ENCODE measurements around the gene RNF214. TPM values are rescaled to one million over a fixed set of nuclear protein-coding genes. Genes with fewer than 3 reads are reported as not detected.
"Not testable (repeated sequence)": the region's sequence is repeated elsewhere in the genome, so short reads cannot be mapped to it uniquely, and the experiment has no call there.

The RNF214 gene
- total RNA-seq, 2 experiments from 2014 or later: 16.6 to 17.3 TPM

DNA sequence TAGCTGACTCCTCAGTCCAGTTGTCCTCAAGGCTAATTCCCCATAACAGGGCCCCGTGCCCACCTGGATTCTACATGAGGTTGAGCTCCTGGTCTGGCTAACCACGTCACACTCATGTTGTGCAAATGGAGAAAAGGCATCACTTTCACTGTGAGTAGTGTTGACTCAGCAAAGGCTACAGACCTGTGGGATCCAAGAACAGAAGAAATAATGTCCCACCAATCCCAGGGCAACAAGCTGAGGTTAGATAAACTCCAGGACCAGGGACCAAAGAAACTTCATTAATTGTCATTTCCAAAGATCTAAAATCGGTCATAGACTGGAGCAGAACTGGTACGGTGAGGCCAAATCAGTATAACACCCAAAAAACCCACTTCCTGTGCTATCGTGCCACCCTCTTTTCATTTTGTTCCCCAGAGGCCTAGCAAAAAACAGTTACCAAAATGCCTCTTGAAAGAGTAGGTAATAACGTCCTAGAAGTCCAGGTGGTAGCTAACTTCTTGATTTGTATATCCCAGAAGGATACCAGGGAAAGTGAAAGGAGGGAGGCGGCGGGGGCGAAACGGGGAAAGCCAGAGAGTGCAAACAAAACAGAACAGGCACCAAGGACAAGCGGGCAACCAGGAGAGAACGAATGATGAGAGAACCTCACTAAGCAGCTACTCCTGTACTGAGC is 2.0 kb upstream of the RNF214 start:
- Mint-ChIP-seq H3K27me3 (no peaks in the 10 kb centered on the region), H3K9me3 (no peaks in the 10 kb centered on the region), H3K36me3 (peaks cover 37% of the 10 kb centered on the region), H3K27ac (peak overlapping the region; percentile 99), H3K4me3 (peak overlapping the region; percentile 99), H3K4me1 (peaks cover 47% of the 10 kb centered on the region)
- peak; percentile 64 for DNase-seq

DNA sequence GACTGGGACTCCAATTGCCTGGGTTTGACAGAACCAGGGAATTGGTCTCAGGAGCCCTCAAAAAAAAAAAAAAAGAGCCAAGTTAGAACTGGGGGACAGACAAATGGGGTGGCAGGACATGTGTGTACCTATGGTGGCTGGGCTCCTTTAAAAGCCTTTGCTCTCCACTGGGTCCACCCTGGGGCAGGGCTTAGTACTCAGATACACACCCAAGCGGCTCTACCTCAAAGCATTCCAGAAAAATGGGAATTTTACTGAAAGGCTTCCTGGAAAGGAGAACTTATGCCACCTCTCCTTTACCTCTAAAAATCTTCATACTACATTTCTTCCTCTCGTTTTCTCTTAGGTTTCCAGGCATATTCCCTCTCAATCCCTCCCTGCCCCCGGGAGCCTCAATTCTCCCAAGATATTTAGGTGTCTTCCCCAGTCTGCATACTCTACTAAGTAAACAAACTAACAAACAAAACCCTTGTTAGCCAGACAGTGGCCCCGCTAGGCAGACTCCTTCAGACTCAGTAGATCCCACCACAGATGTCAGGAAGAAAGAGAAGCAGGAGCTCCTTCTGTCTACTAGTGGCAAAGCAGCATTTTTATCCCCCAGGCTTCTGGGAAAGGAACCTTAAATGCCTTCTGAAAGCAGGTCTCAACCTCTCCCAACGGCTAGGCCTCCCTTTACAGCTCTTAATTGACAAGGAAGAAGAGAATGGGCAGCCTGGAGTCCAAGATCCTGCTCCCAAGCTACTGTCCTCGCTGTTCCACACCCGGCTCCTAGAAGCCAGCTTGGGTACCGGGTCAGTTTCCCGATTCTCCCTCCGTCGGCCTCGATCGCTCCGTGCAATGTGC is 1.3 kb upstream of the RNF214 start:
- Mint-ChIP-seq H3K27me3 (no peaks in the 10 kb centered on the region), H3K9me3 (no peaks in the 10 kb centered on the region), H3K27ac (peak overlapping the region; percentile 99), H3K4me1 (peaks cover 47% of the 10 kb centered on the region), H3K4me3 (peak overlapping the region; percentile 99), H3K36me3 (peaks cover 39% of the 10 kb centered on the region)
- DNase-seq: no peak

DNA sequence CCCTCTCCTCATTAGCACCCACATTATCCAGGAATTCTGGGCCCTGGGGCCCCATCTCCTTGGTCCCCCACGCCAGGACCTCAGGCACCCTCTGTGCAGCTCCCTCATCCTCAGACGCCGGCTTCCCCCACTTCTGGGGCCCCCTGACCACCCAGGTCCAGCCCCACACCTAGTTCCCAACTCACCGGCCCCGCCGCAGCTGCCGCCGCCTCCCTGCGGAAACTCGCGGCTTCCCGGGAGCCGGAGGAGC is 704 bp upstream of the RNF214 start, which contains the start of gene PCSK7:
PCSK7 (minus strand) TSS at position 232 of the 250 bp plus-strand sequence. CDS start 2,229 bp downstream, outside the sequence.
- H3K27ac Mint-ChIP-seq: peak within 1 kb of the TSS; percentile 99
- no peaks in the 10 kb centered on the region for H3K27me3 Mint-ChIP-seq
- peaks cover 34% of the 10 kb centered on the region for H3K36me3 Mint-ChIP-seq
- no peaks in the 10 kb centered on the region for H3K9me3 Mint-ChIP-seq
- H3K4me1 Mint-ChIP-seq: peaks cover 43% of the 10 kb centered on the region
- peak within 1 kb of the TSS; percentile 99 for H3K4me3 Mint-ChIP-seq
- DNase-seq: no peak

DNA sequence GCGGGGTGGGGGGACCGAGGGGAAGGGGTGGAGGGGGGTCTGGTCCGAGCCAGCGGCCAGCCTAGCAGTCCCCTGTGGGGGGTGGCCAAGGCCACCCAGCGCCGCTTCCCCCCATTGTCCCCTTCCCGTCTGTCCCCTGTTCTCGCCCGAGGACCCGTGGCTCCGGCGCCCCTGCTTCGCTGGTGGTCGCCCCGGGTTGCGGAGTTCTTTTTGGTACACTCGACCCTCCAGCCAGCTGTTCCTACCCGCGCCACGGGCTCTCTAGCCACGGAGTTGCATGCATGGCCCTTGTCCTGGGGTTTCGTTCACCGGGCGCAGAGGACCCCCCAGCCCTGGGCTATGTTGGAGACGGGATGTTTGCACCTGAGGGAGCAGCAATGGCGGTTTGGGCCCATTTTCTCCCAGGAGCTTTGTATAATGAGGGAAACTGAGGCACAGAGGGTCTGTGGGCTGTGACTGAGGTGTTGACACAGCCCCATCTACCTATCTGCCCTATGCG is 489 bp downstream of the RNF214 start:
- Mint-ChIP-seq H3K4me3 (peak overlapping the region; percentile 88), H3K27ac (peak overlapping the region; percentile 74), H3K9me3 (no peaks in the 10 kb centered on the region), H3K4me1 (peaks cover 38% of the 10 kb centered on the region), H3K27me3 (no peaks in the 10 kb centered on the region), H3K36me3 (peaks cover 30% of the 10 kb centered on the region)
- DNase-seq: no peak

DNA sequence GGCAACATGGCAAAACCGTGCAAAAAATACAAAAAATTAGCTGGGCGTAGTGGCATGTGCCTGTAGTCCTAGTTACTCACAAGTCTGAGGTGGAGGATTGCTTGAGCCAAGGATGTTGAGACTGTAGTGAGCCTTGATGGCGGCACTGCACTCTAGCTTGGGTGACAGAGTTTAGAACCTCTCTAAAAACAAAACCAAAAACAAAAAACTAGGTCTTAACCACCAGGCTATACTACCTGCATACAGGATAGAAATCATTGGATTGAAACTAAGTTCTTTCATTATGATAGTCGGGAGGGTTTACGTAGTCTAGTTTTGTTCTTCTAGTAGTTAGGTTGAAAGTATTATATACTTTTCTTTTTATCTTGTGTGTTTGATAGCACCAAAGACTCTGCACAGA is 5.8 kb downstream of the RNF214 start:
- no peak for DNase-seq
- H3K27ac Mint-ChIP-seq: no peak overlapping the region
- H3K27me3 Mint-ChIP-seq: no peaks in the 10 kb centered on the region
- no peaks in the 10 kb centered on the region for H3K9me3 Mint-ChIP-seq
- no peak overlapping the region for H3K4me3 Mint-ChIP-seq
- peaks cover 12% of the 10 kb centered on the region for H3K4me1 Mint-ChIP-seq
- H3K36me3 Mint-ChIP-seq: peaks cover 10% of the 10 kb centered on the region

DNA sequence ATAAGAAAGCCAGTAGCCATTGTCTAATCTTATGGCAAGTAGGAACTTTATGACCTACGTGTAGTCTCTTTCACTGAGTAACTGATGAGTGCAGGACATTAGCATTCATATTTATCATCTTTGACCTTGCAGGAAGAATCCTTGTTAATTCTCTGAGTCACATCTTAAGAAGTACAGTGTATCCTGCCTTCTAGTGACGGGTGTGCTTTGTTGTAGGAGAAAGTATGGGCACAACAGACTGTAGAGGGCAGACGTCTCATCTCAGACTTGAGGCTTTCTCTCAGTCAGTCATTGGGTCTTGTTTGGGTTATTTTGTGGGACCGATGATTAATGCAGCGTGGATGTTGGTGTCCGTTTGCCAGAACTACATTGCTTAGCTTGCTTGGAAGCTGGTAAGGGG is 6.8 kb downstream of the RNF214 start:
- Mint-ChIP-seq H3K36me3 (peaks cover 13% of the 10 kb centered on the region), H3K4me3 (no peak overlapping the region), H3K4me1 (peaks cover 2% of the 10 kb centered on the region), H3K27me3 (no peaks in the 10 kb centered on the region), H3K9me3 (no peaks in the 10 kb centered on the region), H3K27ac (no peak overlapping the region)
- no peak for DNase-seq

DNA sequence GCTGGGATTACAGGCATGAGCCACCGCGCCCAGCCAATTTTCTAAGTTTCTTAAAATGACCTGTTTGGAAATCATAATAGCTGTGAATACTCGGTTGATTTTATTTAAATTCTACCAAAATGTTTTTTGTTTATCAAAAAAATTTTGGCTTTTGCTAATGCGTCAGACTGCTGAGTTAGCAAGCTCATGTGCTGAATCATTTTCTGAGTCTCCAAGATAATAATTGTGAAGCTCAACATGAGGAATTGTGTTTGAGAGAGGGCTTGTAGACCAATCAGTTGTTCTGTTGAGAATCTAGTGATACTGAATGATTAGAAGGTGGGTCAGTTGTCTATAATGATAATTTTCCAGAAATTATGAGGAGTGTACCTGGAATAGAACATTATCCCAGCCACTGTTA is 15.9 kb downstream of the RNF214 start:
- no peaks in the 10 kb centered on the region for H3K27me3 Mint-ChIP-seq
- H3K9me3 Mint-ChIP-seq: no peaks in the 10 kb centered on the region
- H3K4me1 Mint-ChIP-seq: no peaks in the 10 kb centered on the region
- no peak overlapping the region for H3K27ac Mint-ChIP-seq
- DNase-seq: no peak
- H3K4me3 Mint-ChIP-seq: no peak overlapping the region
- peaks cover 19% of the 10 kb centered on the region for H3K36me3 Mint-ChIP-seq

DNA sequence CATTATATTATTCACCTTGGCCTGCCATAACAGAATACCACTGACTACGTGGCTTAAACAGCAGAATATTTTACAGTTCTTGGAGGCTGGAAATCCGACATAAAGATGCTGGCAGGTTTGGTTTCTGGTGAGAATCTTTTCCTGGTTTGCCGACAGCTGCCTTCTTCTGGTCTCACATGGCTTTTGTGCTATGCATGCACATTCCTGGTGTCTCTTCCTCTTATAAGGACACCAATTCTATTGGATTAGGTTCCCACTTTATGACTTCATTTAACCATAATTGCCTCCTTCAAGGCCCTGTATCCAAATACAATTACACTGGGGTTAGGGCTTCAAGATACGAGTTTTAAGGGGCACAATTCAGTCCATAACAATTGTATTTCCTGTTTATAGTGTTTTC is 17.1 kb downstream of the RNF214 start:
- Mint-ChIP-seq H3K27ac (no peak overlapping the region), H3K4me1 (no peaks in the 10 kb centered on the region), H3K9me3 (no peaks in the 10 kb centered on the region), H3K4me3 (no peak overlapping the region), H3K36me3 (peaks cover 16% of the 10 kb centered on the region), H3K27me3 (no peaks in the 10 kb centered on the region)
- no peak for DNase-seq

DNA sequence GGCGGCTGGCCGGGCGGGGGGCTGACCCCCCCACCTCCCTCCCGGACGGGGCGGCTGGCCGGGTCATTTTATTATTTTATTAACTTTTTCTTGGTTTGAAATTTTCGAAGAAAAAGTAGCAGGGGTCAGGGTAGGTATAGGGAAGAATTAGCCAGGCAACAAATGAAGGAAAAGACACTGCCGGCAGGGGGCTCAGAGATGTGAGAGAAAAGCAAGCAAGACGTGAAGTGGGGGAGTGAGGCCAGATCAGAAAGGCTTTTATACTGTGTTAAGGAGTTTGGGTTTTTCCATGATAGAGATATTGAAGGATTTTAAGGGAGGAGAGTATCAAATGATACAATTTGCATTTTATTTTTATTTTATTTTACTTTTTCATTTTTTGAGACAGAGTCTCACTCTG is 19.0 kb downstream of the RNF214 start:
- DNase-seq: no peak
- no peak overlapping the region for H3K4me3 Mint-ChIP-seq
- H3K27ac Mint-ChIP-seq: no peak overlapping the region
- H3K4me1 Mint-ChIP-seq: no peaks in the 10 kb centered on the region
- peaks cover 16% of the 10 kb centered on the region for H3K36me3 Mint-ChIP-seq
- H3K9me3 Mint-ChIP-seq: no peaks in the 10 kb centered on the region
- no peaks in the 10 kb centered on the region for H3K27me3 Mint-ChIP-seq

DNA sequence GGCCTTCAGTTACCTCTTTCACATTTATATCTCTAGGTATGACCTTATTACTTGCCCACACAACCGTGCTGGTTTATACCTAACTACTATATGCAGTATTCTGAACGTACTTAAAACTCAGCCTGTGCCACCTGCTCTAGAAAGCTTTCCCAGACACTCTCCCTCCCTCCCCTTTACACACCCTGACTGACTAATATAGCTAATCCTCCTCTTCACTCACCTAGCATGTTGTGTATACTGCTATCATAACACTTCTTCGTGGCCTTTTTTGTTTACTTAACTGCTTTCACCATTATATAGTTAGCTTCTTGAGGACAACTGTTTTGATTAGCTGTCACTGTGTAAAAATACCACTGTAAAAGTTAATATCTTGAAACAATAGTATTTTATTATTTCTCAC is 23.5 kb downstream of the RNF214 start:
- Mint-ChIP-seq H3K9me3 (no peaks in the 10 kb centered on the region), H3K4me1 (peaks cover 2% of the 10 kb centered on the region), H3K4me3 (no peak overlapping the region), H3K27ac (no peak overlapping the region), H3K27me3 (no peaks in the 10 kb centered on the region), H3K36me3 (peaks cover 4% of the 10 kb centered on the region)
- DNase-seq: no peak

DNA sequence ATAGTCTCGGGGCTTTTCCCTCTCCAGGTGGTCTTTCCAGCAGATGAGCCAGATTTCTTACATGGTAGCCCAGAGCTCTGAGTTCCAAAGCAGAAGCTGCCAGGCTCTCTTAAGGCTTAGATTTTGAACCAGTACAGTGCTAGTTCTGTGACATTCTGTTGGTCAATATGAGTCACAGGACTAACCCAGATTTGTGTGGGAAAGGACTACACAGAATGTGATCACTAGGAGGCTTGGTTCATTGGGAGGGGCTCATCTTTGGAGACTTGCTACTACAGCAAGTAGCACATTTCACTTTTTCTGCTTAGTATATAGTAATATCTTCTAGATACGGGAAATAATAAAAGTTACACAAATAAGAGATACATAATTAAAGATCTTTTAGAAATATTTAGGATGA is 24.1 kb downstream of the RNF214 start:
- peaks cover 2% of the 10 kb centered on the region for H3K4me1 Mint-ChIP-seq
- H3K36me3 Mint-ChIP-seq: peaks cover 3% of the 10 kb centered on the region
- H3K9me3 Mint-ChIP-seq: no peaks in the 10 kb centered on the region
- H3K27me3 Mint-ChIP-seq: no peaks in the 10 kb centered on the region
- H3K27ac Mint-ChIP-seq: no peak overlapping the region
- DNase-seq: no peak
- no peak overlapping the region for H3K4me3 Mint-ChIP-seq

DNA sequence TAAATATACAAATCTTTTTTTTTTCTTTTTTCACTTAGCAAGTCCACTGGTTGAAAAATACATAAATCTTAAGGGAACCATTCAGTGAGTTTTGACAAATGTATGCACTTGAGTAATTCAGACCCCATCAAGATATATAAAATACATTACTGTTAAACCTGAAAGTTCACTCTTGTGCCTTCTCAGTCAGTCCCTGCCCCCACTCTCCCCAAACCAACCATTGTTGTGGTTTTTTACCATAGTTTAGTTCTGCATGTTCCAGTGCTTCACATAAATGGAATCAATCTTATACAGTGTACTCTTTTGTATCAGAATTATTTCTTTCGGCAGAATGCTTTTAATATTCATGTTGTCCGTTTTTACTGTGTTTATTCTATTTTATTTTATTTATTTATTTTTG is 26.1 kb downstream of the RNF214 start:
- no peak overlapping the region for H3K27ac Mint-ChIP-seq
- DNase-seq: no peak
- H3K27me3 Mint-ChIP-seq: no peaks in the 10 kb centered on the region
- no peak overlapping the region for H3K4me3 Mint-ChIP-seq
- no peaks in the 10 kb centered on the region for H3K9me3 Mint-ChIP-seq
- peaks cover 2% of the 10 kb centered on the region for H3K4me1 Mint-ChIP-seq
- H3K36me3 Mint-ChIP-seq: peaks cover 3% of the 10 kb centered on the region

DNA sequence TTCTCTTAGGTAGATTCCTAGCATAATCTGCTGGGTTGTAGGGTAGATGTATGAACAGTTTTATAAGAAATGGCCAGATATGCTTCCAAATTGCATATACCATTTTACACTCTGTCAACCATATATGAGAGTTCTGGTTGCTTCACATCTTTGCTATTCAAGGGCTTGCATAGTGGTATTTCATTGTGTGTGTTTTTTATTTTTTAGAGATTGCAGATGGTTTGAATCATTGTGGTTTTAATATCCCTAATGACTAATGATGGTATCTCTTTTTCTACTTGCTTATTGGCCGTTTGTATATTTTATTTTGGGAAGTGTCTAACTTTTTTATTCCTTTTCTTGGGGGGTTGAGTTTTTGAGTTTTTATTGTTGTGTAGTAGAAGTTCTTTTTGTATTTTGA is 26.9 kb downstream of the RNF214 start:
- H3K27ac Mint-ChIP-seq: no peak overlapping the region

DNA sequence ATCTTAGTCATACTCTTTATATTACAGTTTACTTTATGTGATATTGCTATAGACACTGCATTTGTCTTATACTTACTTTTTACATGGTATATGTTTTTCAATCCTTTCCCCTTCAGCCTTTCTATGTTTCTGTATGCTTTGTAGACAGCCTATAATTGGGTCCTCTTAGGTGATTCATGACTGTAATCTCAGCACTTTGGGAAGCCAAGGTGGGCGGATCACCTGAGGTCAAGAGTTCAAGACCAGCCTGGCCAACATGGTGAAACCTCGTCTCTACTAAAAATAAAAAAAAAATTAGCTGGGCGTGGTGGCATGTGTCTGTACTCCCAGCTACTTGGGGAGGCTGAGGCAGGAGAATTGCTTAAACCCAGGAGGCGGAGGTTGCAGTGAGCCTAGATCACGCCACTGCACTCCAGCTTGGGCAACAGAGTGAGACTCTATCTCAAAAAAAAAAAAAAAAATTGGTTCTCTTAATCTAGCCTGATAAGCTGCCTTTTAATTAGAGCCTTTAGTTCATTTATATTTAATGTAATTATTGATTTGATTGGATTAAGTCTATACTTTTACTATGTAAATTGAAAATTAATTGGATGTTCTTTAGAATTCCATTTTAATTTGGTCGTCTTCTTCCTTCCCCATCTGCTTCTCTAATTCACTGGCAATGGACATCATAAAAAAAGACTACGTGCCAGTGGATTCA is 32.3 kb downstream of the RNF214 start:
- not testable (repeated sequence) for H3K4me1 Mint-ChIP-seq, H3K9me3 Mint-ChIP-seq

More for the DNA sequence above, 26.9 kb downstream of the RNF214 start:
- Mint-ChIP-seq H3K9me3 (no peaks in the 10 kb centered on the region), H3K4me1 (peaks cover 2% of the 10 kb centered on the region), H3K36me3 (peaks cover 3% of the 10 kb centered on the region), H3K4me3 (no peak overlapping the region), H3K27me3 (no peaks in the 10 kb centered on the region)
- no peak for DNase-seq

DNA sequence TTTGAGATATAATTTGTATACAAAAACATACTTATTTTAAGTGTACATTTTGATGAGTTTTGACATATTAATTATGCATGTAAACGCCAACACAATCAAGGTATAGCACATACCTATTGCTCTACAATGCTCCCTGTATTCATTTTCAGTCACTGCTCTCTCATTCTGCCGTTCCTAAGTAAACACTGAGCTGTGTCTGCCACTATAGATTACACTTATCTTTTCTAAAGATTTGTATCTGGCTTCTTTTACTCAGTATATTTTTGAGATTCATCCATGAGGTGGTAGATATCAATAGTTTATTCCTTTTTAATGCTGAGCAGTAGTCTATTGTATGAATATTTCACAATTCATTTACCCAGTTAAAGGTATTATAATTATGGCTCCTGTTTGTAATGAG is 33.3 kb downstream of the RNF214 start:
- no peak for DNase-seq
- Mint-ChIP-seq H3K27ac (no peak overlapping the region), H3K9me3 (no peaks in the 10 kb centered on the region), H3K27me3 (no peaks in the 10 kb centered on the region), H3K4me1 (peaks cover 4% of the 10 kb centered on the region), H3K4me3 (no peak overlapping the region), H3K36me3 (peaks cover 5% of the 10 kb centered on the region)

More for the DNA sequence above, 32.3 kb downstream of the RNF214 start:
- H3K27me3 Mint-ChIP-seq, H3K36me3 Mint-ChIP-seq, DNase-seq, H3K4me3 Mint-ChIP-seq, H3K27ac Mint-ChIP-seq: not testable (repeated sequence)
